NT2/D1 (cell line): ENCODE measurements around the gene IFNLR1.

Experiments
- DNase-seq: peaks from one replicate; pipeline ENCODE4 v3.0.0-alpha.2; 2011; ENCODE audit warnings: low read depth, low spot score
- H3K27me3 ChIP-seq: 2 replicates; pipeline ENCODE4 v1.6.0; 2011; ENCODE audit warnings: mild to moderate bottlenecking; ENCODE audit not compliant: insufficient read length, insufficient read depth
- H3K36me3 ChIP-seq: 2 replicates; pipeline ENCODE4 v1.6.1; 2011; ENCODE audit warnings: mild to moderate bottlenecking, low read length, mixed read lengths; ENCODE audit not compliant: insufficient read depth, insufficient read length
- H3K4me1 ChIP-seq: 2 replicates; pipeline ENCODE4 v1.5.1; 2011; ENCODE audit not compliant: insufficient read depth, insufficient read length
- H3K4me3 ChIP-seq: 2 replicates; pipeline ENCODE4 v1.5.1; 2011; ENCODE audit warnings: low read depth; ENCODE audit not compliant: insufficient read length
- H3K9ac ChIP-seq: 2 replicates; pipeline ENCODE4 v1.6.0; 2011; ENCODE audit warnings: low read depth; ENCODE audit not compliant: insufficient read length
- H3K9me3 ChIP-seq: 2 replicates; pipeline ENCODE4 v1.5.1; 2011; ENCODE audit warnings: mild to moderate bottlenecking, low read length; ENCODE audit not compliant: insufficient read depth
- SUZ12 ChIP-seq: IDR thresholded peaks from 2 replicates; pipeline ENCODE4 v1.6.1; 2011; ENCODE audit not compliant: insufficient read length, insufficient read depth; ENCODE audit errors: extremely low read depth
- YY1 ChIP-seq: IDR thresholded peaks from 2 replicates; pipeline ENCODE4 v1.6.1; 2011; ENCODE audit not compliant: insufficient read length, insufficient read depth
- ZNF274 ChIP-seq: IDR thresholded peaks from 2 replicates; pipeline ENCODE4 v1.6.1; 2011; ENCODE audit warnings: mild to moderate bottlenecking, low read depth, low read length

IFNLR1 gene

GRCh38 chr1:24224761-24225160, 37.7 kb upstream of the IFNLR1 start:
- no peaks in the 10 kb centered on the region for H3K9me3 ChIP-seq
- H3K9ac ChIP-seq = no peak overlapping the region
- DNase-seq = no peak
- TF ChIP-seq ZNF274 (no peak), SUZ12 (no peak), YY1 (no peak)
- H3K36me3 ChIP-seq = no peaks in the 10 kb centered on the region
- no peak overlapping the region for H3K4me3 ChIP-seq
- H3K27me3 ChIP-seq = no peaks in the 10 kb centered on the region
- peaks cover 4% of the 10 kb centered on the region for H3K4me1 ChIP-seq

DNA sequence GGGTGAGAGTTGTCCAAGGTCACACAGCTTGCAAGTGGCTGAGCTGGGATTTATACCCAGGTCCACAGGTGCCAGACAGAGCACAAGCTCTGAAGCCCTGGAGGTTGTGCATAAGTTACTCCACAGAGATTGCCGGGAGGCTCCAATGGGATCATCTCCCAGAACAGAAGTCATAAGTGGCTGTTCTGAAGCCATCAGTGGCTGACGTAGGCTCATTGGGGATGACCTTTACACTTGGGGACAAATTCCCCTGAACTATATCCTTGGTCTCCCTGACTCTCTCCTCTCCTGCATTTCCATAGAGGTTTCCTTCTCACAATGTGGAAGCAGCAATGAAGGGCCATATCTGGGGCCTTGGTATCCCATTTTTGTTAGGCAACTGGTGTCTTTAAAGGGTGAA, 37.0 kb upstream of the IFNLR1 start:
- no peak for DNase-seq
- Histone ChIP-seq H3K9me3 (no peaks in the 10 kb centered on the region), H3K27me3 (no peaks in the 10 kb centered on the region), H3K4me3 (no peak overlapping the region), H3K36me3 (no peaks in the 10 kb centered on the region), H3K4me1 (peaks cover 4% of the 10 kb centered on the region), H3K9ac (no peak overlapping the region)
- TF ChIP-seq YY1 = no peak
- no peak for TF ChIP-seq SUZ12
- TF ChIP-seq ZNF274 = no peak

DNA sequence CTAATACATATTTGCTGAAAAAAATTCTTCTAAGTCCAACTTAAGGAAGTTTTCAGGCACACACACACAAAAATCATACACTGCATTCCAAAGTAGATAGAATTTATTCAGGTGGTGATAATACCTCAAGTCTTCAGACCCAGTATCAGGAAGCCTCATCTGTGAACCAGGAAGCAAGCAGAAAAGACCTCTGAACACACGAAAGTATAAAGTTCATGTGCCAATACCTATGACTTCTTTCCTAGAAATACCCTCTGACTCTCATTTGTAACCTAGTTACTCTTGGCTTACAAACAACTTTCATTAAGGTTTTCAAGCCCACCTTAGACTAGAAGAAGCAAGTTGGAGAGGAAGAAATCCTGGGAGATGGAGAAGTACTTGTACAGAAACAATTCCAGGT, 35.7 kb upstream of the IFNLR1 start:
- no peaks in the 10 kb centered on the region for H3K9me3 ChIP-seq
- no peaks in the 10 kb centered on the region for H3K36me3 ChIP-seq
- no peak overlapping the region for H3K9ac ChIP-seq
- H3K27me3 ChIP-seq = no peaks in the 10 kb centered on the region
- peaks cover 7% of the 10 kb centered on the region for H3K4me1 ChIP-seq
- no peak overlapping the region for H3K4me3 ChIP-seq
- TF ChIP-seq YY1 (no peak), ZNF274 (no peak), SUZ12 (no peak)
- no peak for DNase-seq

DNA sequence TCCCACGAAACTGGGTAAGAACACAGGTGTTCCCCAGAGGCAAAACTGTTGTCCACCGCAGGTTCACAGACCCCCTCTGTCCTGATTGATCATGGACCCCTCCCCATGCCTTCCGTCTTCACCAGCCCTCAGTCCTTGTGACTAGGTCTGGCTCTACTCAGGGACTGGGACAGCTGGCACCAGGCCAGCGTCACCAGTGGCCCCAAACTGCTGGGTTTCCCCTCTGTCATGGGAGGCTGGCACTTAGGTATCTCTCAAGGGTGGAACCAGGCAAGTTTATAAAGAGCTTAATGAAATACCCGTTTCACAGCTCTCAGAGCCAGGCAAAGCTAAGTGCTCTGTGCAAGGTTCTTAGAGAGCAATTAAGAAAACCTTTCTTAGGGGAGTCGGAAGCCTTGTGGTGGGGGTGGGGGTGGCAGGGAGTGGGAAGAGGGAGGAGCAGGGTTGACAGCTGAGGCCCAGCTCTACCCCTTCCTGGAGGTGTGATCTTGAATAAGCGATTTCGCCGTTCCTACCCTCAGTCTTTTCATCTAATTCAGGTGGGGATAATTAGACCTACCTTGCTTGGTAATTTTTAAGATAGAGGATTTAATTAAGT, 35.0 kb upstream of the IFNLR1 start:
- H3K9ac ChIP-seq = no peak overlapping the region
- DNase-seq = no peak
- no peak overlapping the region for H3K4me3 ChIP-seq
- H3K27me3 ChIP-seq = no peaks in the 10 kb centered on the region
- peaks cover 9% of the 10 kb centered on the region for H3K4me1 ChIP-seq
- no peaks in the 10 kb centered on the region for H3K36me3 ChIP-seq
- TF ChIP-seq ZNF274 = no peak
- TF ChIP-seq SUZ12 = no peak
- no peak for TF ChIP-seq YY1
- no peaks in the 10 kb centered on the region for H3K9me3 ChIP-seq

- no peak overlapping the region for H3K9ac ChIP-seq
- peaks cover 12% of the 10 kb centered on the region for H3K4me1 ChIP-seq
- TF ChIP-seq YY1 (no peak), ZNF274 (no peak), SUZ12 (no peak)
- no peaks in the 10 kb centered on the region for H3K36me3 ChIP-seq
- H3K4me3 ChIP-seq = no peak overlapping the region
- H3K9me3 ChIP-seq = no peaks in the 10 kb centered on the region
- DNase-seq = no peak
- no peaks in the 10 kb centered on the region for H3K27me3 ChIP-seq
Measured at GRCh38 chr1:24221246-24221645, 34.2 kb upstream of the IFNLR1 start.

GRCh38 chr1:24216276-24217074, 29.4 kb upstream of the IFNLR1 start:
- Histone ChIP-seq H3K27me3 (no peaks in the 10 kb centered on the region), H3K4me3 (no peak overlapping the region), H3K4me1 (peaks cover 8% of the 10 kb centered on the region), H3K9me3 (peaks cover 5% of the 10 kb centered on the region; the same call in 1 of the 2 replicates), H3K9ac (peak overlapping the region; percentile 25), H3K36me3 (no peaks in the 10 kb centered on the region)
- TF ChIP-seq YY1 (no peak), ZNF274 (no peak), SUZ12 (no peak)
- DNase-seq = no peak

DNA sequence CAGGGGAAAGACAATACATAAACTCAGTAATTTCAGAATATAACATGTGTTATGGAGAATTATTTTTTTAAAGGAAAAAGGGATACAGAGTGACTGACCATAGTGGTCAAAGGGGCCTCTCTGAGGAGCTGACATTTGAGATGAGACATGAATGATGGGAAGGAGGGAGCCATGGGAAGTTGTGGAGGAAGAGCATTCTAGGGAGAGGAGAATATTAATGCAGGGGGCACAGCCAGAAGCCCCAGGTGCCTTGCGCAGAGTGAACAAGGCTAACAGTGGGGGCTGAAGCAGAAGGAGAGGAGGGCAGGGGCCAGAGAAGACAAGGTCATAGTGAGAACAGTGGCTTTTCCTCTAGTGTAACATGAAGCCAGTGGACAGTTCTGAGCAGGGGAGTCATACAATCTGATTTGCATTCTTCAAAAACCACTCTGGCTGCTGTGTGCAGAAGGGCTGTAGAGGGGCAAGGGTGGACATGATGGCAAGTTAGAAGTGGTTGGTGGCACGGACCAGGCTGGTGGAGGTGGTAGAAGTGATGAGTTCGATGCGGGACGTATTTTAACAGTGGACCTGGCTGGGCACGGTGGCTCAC, 28.2 kb upstream of the IFNLR1 start:
- TF ChIP-seq SUZ12 = no peak
- no peak for TF ChIP-seq YY1
- no peak for TF ChIP-seq ZNF274
- H3K4me3 ChIP-seq = no peak overlapping the region

More for the DNA sequence above, 28.2 kb upstream of the IFNLR1 start:
- peaks cover 9% of the 10 kb centered on the region for H3K4me1 ChIP-seq
- DNase-seq = no peak
- H3K27me3 ChIP-seq = no peaks in the 10 kb centered on the region
- no peaks in the 10 kb centered on the region for H3K36me3 ChIP-seq
- no peak overlapping the region for H3K9ac ChIP-seq
- H3K9me3 ChIP-seq = peaks cover 5% of the 10 kb centered on the region; the same call in 1 of the 2 replicates
